Stimulated activated CD8-positive, alpha-beta memory T cell treated with anti-CD3 and anti-CD28 coated beads, Interleukin-7, amount 100 ng/mL, for 4 hours (primary cell): ENCODE data around the gene DDX50.

Source experiments
- DNase-seq, 2 donors: peaks; one replicate each; pipeline ENCODE4 v3.0.0-alpha.2; 2020; ENCODE audit warnings: low read depth in 2 of 2

DDX50 gene

GRCh38 chr10:68987611-68988010 lies 86.5 kb downstream of the DDX50 start:
- DNase-seq, result no peak

DNA sequence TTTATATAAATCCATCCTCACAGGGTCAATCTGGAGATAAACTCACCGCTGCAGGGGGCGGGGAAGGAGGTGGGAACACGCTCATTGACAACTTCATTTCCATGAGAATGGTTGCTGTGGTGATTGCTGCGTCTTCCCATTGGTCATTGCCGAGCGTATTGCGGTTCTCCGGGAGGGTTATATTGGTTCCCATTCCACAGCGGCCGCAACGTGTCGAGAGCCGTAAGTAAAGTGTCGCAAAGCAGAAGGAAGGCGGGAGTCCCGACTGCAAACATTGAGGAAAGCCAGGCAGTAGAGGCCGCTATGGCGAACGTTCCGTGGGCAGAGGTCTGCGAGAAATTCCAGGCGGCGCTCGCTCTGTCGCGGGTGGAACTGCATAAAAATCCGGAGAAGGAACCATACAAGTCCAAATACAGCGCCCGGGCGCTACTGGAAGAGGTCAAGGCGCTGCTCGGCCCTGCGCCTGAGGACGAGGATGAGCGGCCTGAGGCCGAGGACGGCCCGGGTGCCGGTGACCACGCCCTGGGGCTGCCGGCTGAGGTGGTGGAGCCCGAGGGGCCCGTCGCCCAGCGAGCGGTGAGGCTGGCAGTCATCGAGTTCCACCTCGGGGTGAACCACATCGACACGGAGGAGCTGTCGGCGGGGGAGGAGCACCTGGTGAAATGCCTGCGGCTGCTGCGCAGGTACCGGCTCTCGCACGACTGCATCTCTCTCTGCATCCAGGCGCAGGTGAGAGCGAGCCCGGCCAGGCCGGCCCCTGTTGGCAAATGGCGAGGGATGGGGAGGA lies 87.6 kb downstream of the DDX50 start, which contains the start of gene KIFBP:
KIFBP (plus strand) TSS at position 274 of the 787 bp plus-strand sequence; CDS start at position 304, 30 bp downstream.
- DNase-seq, result peak; percentile 68 to 69

GRCh38 chr10:68989317-68989990 lies 88.3 kb downstream of the DDX50 start:
- no peak for DNase-seq

DNA sequence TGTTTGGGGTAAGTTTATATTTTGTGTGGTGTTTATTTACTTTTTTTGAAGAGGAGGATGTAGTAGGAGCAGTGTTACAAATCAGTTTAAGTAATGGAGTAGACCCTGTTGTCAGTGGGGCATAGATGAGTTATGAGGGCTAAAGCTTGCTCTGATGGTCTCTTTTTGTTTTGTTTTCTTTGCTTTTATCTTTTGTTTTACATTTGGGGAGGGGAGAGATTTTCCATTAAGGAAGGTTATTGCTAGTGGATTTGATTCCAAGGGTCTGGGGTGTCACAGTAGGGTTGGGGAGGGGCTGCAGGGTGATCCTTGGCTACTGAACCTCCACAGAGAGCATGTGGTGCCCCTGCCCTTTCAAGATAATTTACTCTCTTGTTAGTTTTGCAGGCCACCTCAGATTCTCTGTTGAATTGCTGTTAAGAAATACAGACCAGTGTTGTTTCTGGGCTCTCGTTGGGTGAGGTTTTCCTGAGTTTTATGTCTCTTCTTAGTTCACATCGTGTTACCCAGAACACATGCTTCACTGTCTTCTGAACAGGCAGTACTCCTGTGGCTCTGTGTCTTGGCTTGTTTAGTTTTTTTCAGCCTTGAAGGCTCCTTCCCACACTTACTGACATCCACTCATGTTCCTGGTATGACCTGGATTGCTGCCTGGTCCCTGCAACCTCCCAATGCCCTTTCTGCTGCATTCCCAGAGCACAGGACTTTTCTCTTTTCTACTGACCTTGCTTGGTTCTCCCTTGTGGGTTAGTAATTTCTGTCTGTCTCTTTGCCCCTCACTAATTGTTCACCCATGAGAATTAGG lies 91.7 kb downstream of the DDX50 start:
- no peak for DNase-seq
